Measurements from ENCODE around the gene CYP26C1. TPM values are rescaled to one million over a fixed set of nuclear protein-coding genes. Genes with fewer than 3 reads are reported as not detected.

The CYP26C1 gene
- total and polyA plus RNA-seq, 2 of the 4 experiments (the other 2 are of a cell fraction) = 0.02 TPM; not detected in 1

GRCh38 chr10:93060887-93061593 lies 442 bp downstream of the CYP26C1 start:
- dilution Hi-C loops (cut with HindIII; ENCODE audit: low sequenced_read_pairs, unreplicated experiment) (no loop called here), in situ Hi-C loops (cut with MboI; ENCODE audit: low sequenced_read_pairs) (no loop called here), intact Hi-C loops (cut with micrococcal nuclease) (no loop called here)
- Histone ChIP-seq H2BK20ac (ENCODE audit: low read depth, low read length) (no peak overlapping the region), H3K4me2 (ENCODE audit: low read depth, low read length) (no peak overlapping the region), H2AK9ac (replicated peaks; ENCODE audit: low read depth, low read length, poor library complexity) (no peak overlapping the region), H2BK5ac (ENCODE audit: low read depth, low read length, poor library complexity, severe bottlenecking) (no peak overlapping the region), H3K4me1 (ENCODE audit: control insufficient read depth, insufficient read depth, low read length) (peaks cover 4% of the 10 kb centered on the region; the same call in 1 of the 2 replicates), H3K23ac (ENCODE audit: low read depth, low read length) (no peak overlapping the region), H4K8ac (ENCODE audit: low read depth in 2 of 2, low read length in 2 of 2) (no peak overlapping the region), H3K9me3 (ENCODE audit: control insufficient read depth, insufficient read depth, low read length) (no peaks in the 10 kb centered on the region), H3K36me3 (ENCODE audit: control insufficient read depth, insufficient read depth, low read length) (no peaks in the 10 kb centered on the region; the same call in 1 of the 2 replicates), H3K14ac (replicated peaks; ENCODE audit: low read depth, low read length) (no peak overlapping the region), H3K4ac (ENCODE audit: low read depth, low read length) (no peak overlapping the region), H2AFZ (replicated peaks; ENCODE audit: low read length, poor library complexity) (no peak overlapping the region), H3K9ac (ENCODE audit: low read depth, low read length) (no peak overlapping the region), H3K4me3 (ENCODE audit: insufficient read depth, low read depth, low read length) (no peak overlapping the region), H3K79me1 (ENCODE audit: low read depth in 1 of 2, low read length in 2 of 2) (no peaks in the 10 kb centered on the region), H3K27ac (ENCODE audit: insufficient read depth, low read length) (no peak overlapping the region), H3K27me3 (ENCODE audit: control insufficient read depth, insufficient read depth, low read length) (peaks cover 58% of the 10 kb centered on the region), H2BK15ac (ENCODE audit: low read depth, low read length) (no peak overlapping the region), H2BK120ac (ENCODE audit: low read depth, low read length) (no peak overlapping the region), H4K20me1 (ENCODE audit: insufficient read depth, low read length) (no peaks in the 10 kb centered on the region; the same call in 1 of the 2 replicates), H4K91ac (ENCODE audit: insufficient read depth, low read depth, low read length) (no peak overlapping the region), H3K18ac (ENCODE audit: low read depth, low read length) (no peak overlapping the region), H3K9me1 (ENCODE audit: insufficient read depth, low read length) (no peaks in the 10 kb centered on the region), H4K5ac (ENCODE audit: low read depth, low read length) (no peak overlapping the region), H2AK5ac (ENCODE audit: low read depth, low read length) (no peak overlapping the region), H3K56ac (ENCODE audit: extremely low read depth, insufficient read depth, low read length) (no peak overlapping the region)
- CTCF ChIA-PET = no interaction called here
- ATAC-seq (ENCODE audit: low read depth) (no peak), DNase-seq (no peak)
- WGBS, 2 experiments (ENCODE audit: extremely low coverage in 2 of 2, insufficient read length in 1 of 2) = 40% methylated on average over 27 of the region's 45 CpGs; no CpG with 5 or more reads in 1 of the 2 experiments
- BruUV-seq (replicated peaks) = no TSS peak
- POLR2A ChIA-PET (ENCODE audit: unreplicated experiment) = no interaction called here
- TF ChIP-seq MAZ (IDR thresholded peaks at IDR 0.05; ENCODE audit: borderline replicate concordance, low read depth, low read length) (no peak), USF2 (IDR thresholded peaks at IDR 0.05; ENCODE audit: low read depth, low read length) (no peak), POLR2A (IDR thresholded peaks at IDR 0.05; ENCODE audit: low read depth, low read length) (no peak), CEBPB (IDR thresholded peaks at IDR 0.05; ENCODE audit: low read depth, low read length) (no peak), ELK1 (IDR thresholded peaks at IDR 0.05; ENCODE audit: borderline replicate concordance, low read depth, low read length) (no peak), RCOR1 (IDR thresholded peaks at IDR 0.05; ENCODE audit: insufficient replicate concordance, low read length) (no peak), RAD21 (IDR thresholded peaks at IDR 0.05; ENCODE audit: low read length) (no peak), MAFK (IDR thresholded peaks at IDR 0.05; ENCODE audit: low read depth, low read length) (no peak), CHD1 (IDR thresholded peaks at IDR 0.05; ENCODE audit: low read depth, low read length) (no peak), BHLHE40 (IDR thresholded peaks at IDR 0.05; ENCODE audit: low read depth, low read length) (no peak), MXI1 (IDR thresholded peaks at IDR 0.05; ENCODE audit: borderline replicate concordance, low read depth, low read length) (no peak), CTCF (conservative IDR thresholded peaks at IDR 0.05; ENCODE audit: low read depth, low read length) (no peak), SMC3 (IDR thresholded peaks at IDR 0.05; ENCODE audit: low read depth, low read length) (no peak), NFE2L2 (IDR thresholded peaks at IDR 0.05; ENCODE audit: low read depth, low read length) (no peak), FOS (IDR thresholded peaks at IDR 0.05; ENCODE audit: low read depth, low read length) (no peak)
